Gastroesophageal sphincter (tissue), 4 donors: ENCODE measurements around the gene NOP16. TPM values are rescaled to one million over a fixed set of nuclear protein-coding genes. Genes with fewer than 3 reads are reported as not detected.

ENCODE experiments used
- ATAC-seq: fragments of 150-250 bp; one replicate; pipeline ENCODE4 v1.9.1; 2016; ENCODE audit warnings: mild to moderate bottlenecking, moderate library complexity
- H3K27ac ChIP-seq, 4 donors: fragments of 200-600 bp; sonication (generic) in 3 of 4; 1 replicate in 3 of 4; 2 replicates in 1 of 4; pipeline ENCODE4 v1.5.1; 2016 to 2019
- H3K27me3 ChIP-seq: fragments of 200-600 bp; sonication (generic); one replicate; pipeline ENCODE4 v1.5.1; 2019
- H3K36me3 ChIP-seq, 2 donors: fragments of 200-600 bp; sonication (generic); one replicate each; pipeline ENCODE4 v1.5.1; 2019; ENCODE audit warnings: control low read depth in 1 of 2
- H3K4me1 ChIP-seq, 3 donors: fragments of 200-600 bp; sonication (generic); 1 replicate in 2 of 3; 2 replicates in 1 of 3; pipeline ENCODE4 v1.5.1; 2016 to 2019; ENCODE audit warnings: control low read depth in 2 of 3
- H3K4me3 ChIP-seq, 2 donors: fragments of 200-600 bp; sonication (generic); one replicate each; pipeline ENCODE4 v1.5.1; 2019; ENCODE audit warnings: mild to moderate bottlenecking in 1 of 2, moderate library complexity in 1 of 2
- H3K9me3 ChIP-seq, 3 donors: fragments of 200-600 bp; sonication (generic); one replicate each; pipeline ENCODE4 v1.5.1; 2017 to 2019; ENCODE audit warnings: control low read depth in 2 of 3
- CTCF ChIP-seq, 4 experiments: fragments of 200-600 bp in 2 of 4; fragments of 450-650 bp in 2 of 4; sonication (generic) in 1 of 4; IDR thresholded peaks; one replicate each; pipeline ENCODE4 v1.5.1; 2017 to 2019; ENCODE audit warnings: antibody characterized with exemption in 4 of 4, mild to moderate bottlenecking in 2 of 4, moderate library complexity in 2 of 4
- EP300 ChIP-seq: sonication (generic); formaldehyde crosslinking; IDR thresholded peaks from one replicate; pipeline ENCODE4 v1.6.1; 2017; ENCODE audit warnings: antibody characterized with exemption, mild to moderate bottlenecking
- POLR2A ChIP-seq, 2 donors: fragments of 450-650 bp; IDR thresholded peaks; one replicate each; pipeline ENCODE4 v1.6.1; 2017; ENCODE audit warnings: antibody characterized with exemption in 2 of 2, mild to moderate bottlenecking in 2 of 2, moderate library complexity in 1 of 2
- POLR2AphosphoS5 ChIP-seq: sonication (generic); formaldehyde crosslinking; IDR thresholded peaks from one replicate; pipeline ENCODE4 v1.6.1; 2017; ENCODE audit warnings: antibody characterized with exemption
- WGBS, 2 donors: methylation state at CpG; one replicate each; pipeline ENCODE4 v1.1.5; 2018; ENCODE audit warnings: low coverage in 1 of 2; 5-methylcytosine and 5-hydroxymethylcytosine counted together
- total RNA-seq, 4 donors: library from RNA; depleted of rRNA; stranded (reverse); fragments of >200 nt; gene quantifications; one replicate each; pipeline ENCODE4 v1.1.0, GENCODE V29; 2016

The NOP16 gene
- total RNA-seq, 4 donors from 2014 or later: 9.1 to 22.3 (median 14.3) TPM

- Histone ChIP-seq H3K36me3 (peaks cover 0 to 77% of the 10 kb centered on the region in 2 donors), H3K27me3 (no peaks in the 10 kb centered on the region), H3K27ac (no peak overlapping the region), H3K4me3 (no peak overlapping the region), H3K9me3 (no peaks in the 10 kb centered on the region), H3K4me1 (peaks cover 0 to 43% (median 4%) of the 10 kb centered on the region in 3 donors)
- TF ChIP-seq EP300: no peak
- no peak for TF ChIP-seq POLR2A (IDR thresholded peaks at IDR 0.05)
- TF ChIP-seq POLR2AphosphoS5: no peak
- TF ChIP-seq CTCF (IDR thresholded peaks at IDR 0.05): no peak
- WGBS, 2 donors: 73% methylated on average over 6 of the region's 9 CpGs; no CpG with 5 or more reads in 1 of the 2 donors
- ATAC-seq: no peak
Observed at GRCh38 chr5:176406436-176407052, 18.1 kb upstream of the NOP16 start.

GRCh38 chr5:176405656-176406435 lies 17.4 kb upstream of the NOP16 start:
- H3K27me3 ChIP-seq: no peaks in the 10 kb centered on the region
- H3K27ac ChIP-seq: no peak overlapping the region
- no peaks in the 10 kb centered on the region for H3K9me3 ChIP-seq
- TF ChIP-seq POLR2AphosphoS5: no peak
- TF ChIP-seq EP300: no peak
- no peak for TF ChIP-seq POLR2A (IDR thresholded peaks at IDR 0.05)
- no peak for TF ChIP-seq CTCF (IDR thresholded peaks at IDR 0.05)
- peaks cover 0 to 36% (median 0%) of the 10 kb centered on the region in 3 donors for H3K4me1 ChIP-seq
- peaks cover 0 to 80% of the 10 kb centered on the region in 2 donors for H3K36me3 ChIP-seq
- ATAC-seq: no peak
- WGBS, 2 donors: 76% methylated on average over 6 of the region's 20 CpGs; no CpG with 5 or more reads in 1 of the 2 donors
- H3K4me3 ChIP-seq: no peak overlapping the region

GRCh38 chr5:176401281-176402205 lies 13.1 kb upstream of the NOP16 start:
- no peaks in the 10 kb centered on the region for H3K27me3 ChIP-seq
- no peaks in the 10 kb centered on the region for H3K9me3 ChIP-seq
- ATAC-seq: no peak
- H3K36me3 ChIP-seq: peaks cover 0 to 67% of the 10 kb centered on the region in 2 donors
- TF ChIP-seq EP300 (no peak), CTCF (IDR thresholded peaks at IDR 0.05) (no peak), POLR2A (IDR thresholded peaks at IDR 0.05) (no peak), POLR2AphosphoS5 (no peak)
- H3K27ac ChIP-seq: no peak overlapping the region
- H3K4me3 ChIP-seq: no peak overlapping the region
- WGBS, 2 donors: 86 to 87% methylated on average over 15 to 20 of the region's 22 CpGs
- H3K4me1 ChIP-seq: peaks cover 0 to 16% (median 0%) of the 10 kb centered on the region in 3 donors

GRCh38 chr5:176400382-176401156 lies 12.2 kb upstream of the NOP16 start:
- H3K36me3 ChIP-seq: peaks cover 0 to 67% of the 10 kb centered on the region in 2 donors
- no peak overlapping the region for H3K4me3 ChIP-seq
- no peak overlapping the region for H3K27ac ChIP-seq
- no peaks in the 10 kb centered on the region for H3K9me3 ChIP-seq
- H3K27me3 ChIP-seq: no peaks in the 10 kb centered on the region
- peaks cover 0 to 24% (median 1%) of the 10 kb centered on the region in 3 donors for H3K4me1 ChIP-seq
- no peak for ATAC-seq
- 68 to 90% methylated on average over 2 to 10 of the region's 17 CpGs for WGBS, 2 donors
- TF ChIP-seq POLR2AphosphoS5 (no peak), EP300 (no peak), POLR2A (IDR thresholded peaks at IDR 0.05) (no peak), CTCF (IDR thresholded peaks at IDR 0.05) (no peak)
